NCI-H1417 (cell line): ENCODE results near the gene USP33.
"Not testable (repeated sequence)": the region's sequence is repeated elsewhere in the genome, so short reads cannot be mapped to it uniquely, and the experiment has no call there.

Experiments used
- DNase-seq, 3 experiments: peaks; one replicate each; lab custom pipeline; 2025; lab: John Stamatoyannopoulos, UW

The USP33 gene

DNA sequence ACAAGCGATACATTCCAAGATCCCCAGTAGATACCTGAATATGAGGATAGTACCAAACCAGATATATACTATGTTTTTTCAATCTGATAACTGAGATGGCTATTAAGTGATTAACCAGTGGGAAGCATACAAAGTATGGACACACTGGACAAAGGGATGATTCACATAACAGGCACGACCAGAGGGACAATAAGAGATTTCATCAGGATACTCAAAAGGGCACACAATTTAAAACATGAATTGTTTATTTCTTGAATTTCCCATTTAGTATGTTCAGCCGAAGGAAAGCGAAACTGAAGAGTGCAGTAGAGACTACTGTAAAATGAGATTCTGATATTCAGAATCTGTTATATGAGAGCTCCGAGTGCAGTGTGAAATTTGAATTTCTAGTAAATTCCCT lies 87.8 kb downstream of the USP33 start:
- no peak for DNase-seq

- no peak for DNase-seq
These were observed 89.3 kb downstream of the USP33 start for GRCh38 chr1:77670330-77670729.

GRCh38 chr1:77668924-77669449 lies 90.7 kb downstream of the USP33 start:
- no peak for DNase-seq

DNA sequence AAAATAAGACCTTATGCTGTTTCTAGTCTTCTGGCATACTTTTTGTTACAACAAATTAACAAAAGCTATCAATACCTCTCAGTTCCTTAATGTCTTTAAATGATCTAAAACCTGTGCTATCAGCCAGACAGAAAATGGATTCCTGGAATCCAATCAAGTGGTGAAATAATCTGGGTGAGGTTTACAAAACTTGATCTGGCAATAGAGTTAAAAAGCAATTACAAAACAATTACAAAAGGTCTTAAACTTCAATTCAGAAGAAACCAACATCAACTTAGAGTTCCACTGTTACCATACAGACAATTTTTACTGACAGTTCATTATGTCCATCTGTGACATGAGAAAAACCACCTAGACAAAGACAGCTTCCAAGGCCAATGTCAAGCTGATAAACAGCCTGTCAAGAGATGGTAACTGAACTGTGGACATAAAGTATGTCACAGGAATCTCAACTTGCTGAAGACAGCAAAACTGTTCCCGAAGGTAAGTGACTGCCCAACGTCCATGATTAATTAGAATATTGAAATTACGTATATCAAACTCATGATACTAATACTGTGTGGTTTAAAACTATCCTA lies 94.6 kb downstream of the USP33 start:
- no peak for DNase-seq

GRCh38 chr1:77661696-77662095 lies 98.0 kb downstream of the USP33 start:
- DNase-seq: no peak

DNA sequence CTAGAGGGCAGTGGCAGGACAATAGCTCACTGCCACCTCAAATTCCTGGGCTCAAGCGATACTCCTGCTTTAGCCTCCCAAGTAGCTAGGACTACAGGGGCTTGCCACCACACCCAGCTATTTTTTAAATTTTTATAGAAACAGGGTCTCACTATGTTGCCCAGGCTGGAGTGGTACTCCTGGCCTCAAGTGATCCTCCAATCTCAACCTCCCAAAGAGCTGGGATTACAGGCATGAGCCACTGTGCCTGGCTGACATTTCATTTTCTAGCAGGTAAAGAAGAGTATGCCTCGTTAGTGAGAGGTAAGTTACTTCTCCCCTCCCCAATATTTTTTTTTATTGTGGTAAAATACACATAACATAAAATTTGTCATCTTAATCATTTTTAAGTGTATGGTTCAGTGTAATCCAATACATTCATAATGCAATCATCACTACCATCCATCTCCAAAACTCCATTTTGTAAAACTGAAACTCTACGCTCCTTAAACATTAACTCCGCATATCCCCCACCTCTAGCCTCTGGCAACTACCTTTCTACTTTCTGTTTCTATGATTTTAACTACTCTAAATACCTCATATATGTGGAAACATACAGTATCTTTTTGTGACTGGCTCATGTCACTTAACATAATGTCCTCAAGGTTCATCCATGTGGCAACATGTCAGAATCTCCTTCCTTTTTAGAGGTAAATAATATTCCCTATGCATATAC lies 99.6 kb downstream of the USP33 start:
- DNase-seq: no peak

DNA sequence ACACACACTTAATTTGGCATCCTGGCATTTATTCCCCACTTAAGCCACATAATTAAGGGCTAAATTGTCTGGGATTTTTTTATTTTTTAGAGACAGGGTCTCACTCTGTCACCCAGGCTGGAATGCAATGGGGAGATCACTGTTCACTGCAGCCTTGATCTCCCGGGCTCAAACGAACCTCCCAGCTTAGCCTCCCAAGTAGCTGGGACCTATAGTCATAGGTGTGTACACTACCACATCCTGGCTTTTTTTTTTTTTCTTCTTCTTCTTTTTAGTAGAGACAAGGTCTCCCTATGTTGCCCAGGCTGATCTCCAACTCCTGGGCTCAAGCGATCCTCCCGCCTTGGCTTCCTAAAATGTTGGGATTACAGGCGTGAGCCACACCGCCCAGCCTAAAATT lies 101.4 kb downstream of the USP33 start:
- no peak for DNase-seq

DNA sequence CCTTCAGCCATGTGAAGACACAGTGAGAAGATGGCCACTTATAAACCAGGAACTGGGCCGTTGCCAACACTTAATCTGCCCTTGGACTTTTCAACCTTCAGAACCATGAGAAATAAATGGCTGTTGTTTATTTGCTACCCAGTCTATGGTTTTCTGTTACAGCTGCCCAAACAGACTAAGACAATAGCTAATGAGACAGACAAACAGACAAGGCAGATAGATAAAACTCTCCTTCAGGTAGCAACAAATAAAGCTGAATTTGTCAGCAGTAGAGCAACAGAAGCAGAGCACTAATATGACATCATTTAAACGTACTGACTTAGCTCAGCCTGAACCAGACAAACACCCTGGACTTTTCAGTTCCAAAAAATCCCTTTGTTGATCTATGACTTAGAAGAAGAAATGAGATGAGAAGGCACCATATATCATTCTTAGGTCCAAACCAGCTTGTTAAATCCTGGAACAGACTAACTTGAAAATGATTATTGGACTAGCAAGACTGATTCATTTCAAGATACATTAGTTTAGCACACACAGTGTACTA lies 104.1 kb downstream of the USP33 start:
- peak in 2 of 3 experiments; percentile 49 to 73 for DNase-seq

DNA sequence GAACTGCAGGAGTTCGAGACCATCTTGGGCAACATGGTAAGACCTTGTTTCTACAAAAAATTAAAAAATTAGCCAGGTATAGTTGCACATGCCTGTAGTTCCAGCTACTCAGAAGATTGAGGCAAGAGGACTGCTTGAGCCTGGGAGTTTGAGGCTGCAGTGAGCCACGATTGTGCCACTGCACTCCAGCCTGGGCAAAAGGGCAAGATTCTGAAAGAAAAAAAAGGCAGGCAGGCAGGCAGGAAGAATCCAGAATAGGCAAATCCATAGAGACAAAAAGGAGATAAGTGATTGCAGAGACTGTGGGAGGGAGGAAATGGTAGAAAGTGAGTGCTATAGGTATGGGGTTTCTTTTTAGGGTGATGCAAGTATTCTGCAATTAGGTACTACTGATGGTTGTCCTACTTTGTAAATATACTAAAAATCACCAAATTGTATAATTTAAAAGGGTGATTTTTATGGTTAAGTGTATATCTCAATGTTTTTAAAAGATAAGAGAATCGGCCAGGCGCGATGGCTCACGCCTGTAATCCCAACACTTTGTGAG lies 106.6 kb downstream of the USP33 start:
- DNase-seq: no peak

- DNase-seq: no peak
These were observed 107.4 kb downstream of the USP33 start for GRCh38 chr1:77652268-77652667.

GRCh38 chr1:77649127-77649526 lies 110.5 kb downstream of the USP33 start:
- DNase-seq: no peak

DNA sequence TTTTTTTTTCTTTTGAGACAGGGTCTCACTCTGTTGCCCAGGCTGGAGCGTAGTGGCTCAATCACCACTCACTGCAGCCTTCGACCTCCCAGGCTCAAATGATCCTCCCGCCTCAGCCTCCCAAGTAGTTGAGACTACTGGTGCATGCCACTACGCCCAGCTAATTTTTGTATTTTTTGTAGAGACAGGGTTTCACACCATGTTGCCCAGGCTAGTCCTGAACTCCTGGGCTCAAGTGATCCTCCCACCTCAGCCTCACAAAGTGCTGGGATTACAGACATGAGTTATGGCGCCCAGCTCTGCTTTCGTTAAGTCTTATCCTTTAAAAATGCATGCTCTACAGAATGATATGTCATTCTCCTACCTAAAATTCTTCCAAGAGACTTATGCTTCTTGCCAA lies 113.4 kb downstream of the USP33 start:
- DNase-seq: not testable (repeated sequence)
